Measurements from ENCODE around the gene ACOT4.
A peak's percentile ranks its signal among the peaks of the same experiment; 100 is the strongest.
"Not testable (repeated sequence)": the region's sequence is repeated elsewhere in the genome, so short reads cannot be mapped to it uniquely, and the experiment has no call there.

The ACOT4 gene

GRCh38 chr14:73582102-73582979 lies 9.3 kb upstream of the ACOT4 start:
- FAIRE-seq: not testable (repeated sequence)

GRCh38 chr14:73588695-73589094 lies 3.0 kb upstream of the ACOT4 start:
- FAIRE-seq: no peak

- FAIRE-seq: no peak
These were observed 2.6 kb upstream of the ACOT4 start for GRCh38 chr14:73589116-73589515.

GRCh38 chr14:73590673-73591004 lies 1.0 kb upstream of the ACOT4 start:
- not testable (repeated sequence) for FAIRE-seq

- FAIRE-seq: no peak
These were observed 2.8 kb downstream of the ACOT4 start for GRCh38 chr14:73594491-73594890.

GRCh38 chr14:73599499-73599898 lies 7.8 kb downstream of the ACOT4 start:
- FAIRE-seq: no peak

- FAIRE-seq: no peak
These were observed 11.3 kb downstream of the ACOT4 start for GRCh38 chr14:73602994-73603393.

- FAIRE-seq: no peak
These were observed 14.6 kb downstream of the ACOT4 start for GRCh38 chr14:73606271-73606670.

GRCh38 chr14:73607241-73607640 lies 15.6 kb downstream of the ACOT4 start:
- FAIRE-seq: no peak

GRCh38 chr14:73610687-73611086 lies 19.0 kb downstream of the ACOT4 start:
- no peak for FAIRE-seq

- no peak for FAIRE-seq
These were observed 20.8 kb downstream of the ACOT4 start, which contains the start of gene ACOT6 for GRCh38 chr14:73612339-73613045. Gene ACOT6 (plus strand): TSS chr14:73612517. CDS start chr14:73612572, 55 bp downstream.

GRCh38 chr14:73613046-73613383 lies 21.3 kb downstream of the ACOT4 start:
- FAIRE-seq: no peak

- FAIRE-seq: no peak
These were observed 21.8 kb downstream of the ACOT4 start for GRCh38 chr14:73613419-73613963.

GRCh38 chr14:73616831-73617230 lies 25.2 kb downstream of the ACOT4 start:
- FAIRE-seq: no peak

- FAIRE-seq: no peak
These were observed 27.9 kb downstream of the ACOT4 start for GRCh38 chr14:73619524-73619923.

- FAIRE-seq: no peak
These were observed 28.6 kb downstream of the ACOT4 start for GRCh38 chr14:73620268-73620667.

- FAIRE-seq: no peak
These were observed 31.9 kb downstream of the ACOT4 start for GRCh38 chr14:73623504-73624054.

GRCh38 chr14:73625706-73626105 lies 34.0 kb downstream of the ACOT4 start:
- FAIRE-seq: no peak

GRCh38 chr14:73627151-73627558 lies 35.5 kb downstream of the ACOT4 start:
- FAIRE-seq: no peak

GRCh38 chr14:73630009-73630780 lies 38.5 kb downstream of the ACOT4 start:
- no peak for FAIRE-seq

GRCh38 chr14:73633116-73634010 lies 41.7 kb downstream of the ACOT4 start:
- FAIRE-seq: peak; percentile 63

Data from TTC549 (cell line).